ENCODE measurements around the gene AHNAK. TPM values are rescaled to one million over a fixed set of nuclear protein-coding genes. Genes with fewer than 3 reads are reported as not detected.
A peak's percentile ranks its signal among the peaks of the same experiment; 100 is the strongest.
"Not testable (repeated sequence)": the region's sequence is repeated elsewhere in the genome, so short reads cannot be mapped to it uniquely, and the experiment has no call there.

The AHNAK gene
- total RNA-seq, 1 experiment from 2014 or later: 92.3 TPM

DNA sequence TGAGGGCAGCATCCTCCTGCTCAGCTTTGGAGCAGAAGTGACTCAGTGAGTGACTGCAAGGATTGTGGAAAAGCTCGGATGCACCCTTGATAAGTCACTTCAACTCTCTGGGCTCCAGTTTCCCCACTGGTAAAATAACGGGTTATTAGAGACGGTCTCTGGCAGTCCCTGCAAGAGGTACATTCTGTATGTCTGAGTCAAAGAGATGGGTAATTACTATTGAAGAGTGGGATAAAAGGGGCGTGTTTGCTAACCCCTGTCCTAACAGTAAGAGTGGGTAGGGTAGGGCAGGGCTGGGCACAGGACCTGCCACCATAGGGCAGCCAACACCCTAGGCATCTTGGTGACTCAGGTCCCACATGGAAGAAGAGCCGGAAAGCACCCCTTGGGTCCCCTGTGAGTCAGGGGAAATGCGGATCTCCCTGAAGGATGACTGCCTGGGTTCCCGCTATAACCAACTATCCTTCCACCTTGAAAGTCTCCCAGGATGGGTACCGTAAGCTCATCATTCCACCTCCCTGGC is 7.3 kb upstream of the AHNAK start:
- peak; percentile 90 for DNase-seq (ENCODE audit: low read depth)

DNA sequence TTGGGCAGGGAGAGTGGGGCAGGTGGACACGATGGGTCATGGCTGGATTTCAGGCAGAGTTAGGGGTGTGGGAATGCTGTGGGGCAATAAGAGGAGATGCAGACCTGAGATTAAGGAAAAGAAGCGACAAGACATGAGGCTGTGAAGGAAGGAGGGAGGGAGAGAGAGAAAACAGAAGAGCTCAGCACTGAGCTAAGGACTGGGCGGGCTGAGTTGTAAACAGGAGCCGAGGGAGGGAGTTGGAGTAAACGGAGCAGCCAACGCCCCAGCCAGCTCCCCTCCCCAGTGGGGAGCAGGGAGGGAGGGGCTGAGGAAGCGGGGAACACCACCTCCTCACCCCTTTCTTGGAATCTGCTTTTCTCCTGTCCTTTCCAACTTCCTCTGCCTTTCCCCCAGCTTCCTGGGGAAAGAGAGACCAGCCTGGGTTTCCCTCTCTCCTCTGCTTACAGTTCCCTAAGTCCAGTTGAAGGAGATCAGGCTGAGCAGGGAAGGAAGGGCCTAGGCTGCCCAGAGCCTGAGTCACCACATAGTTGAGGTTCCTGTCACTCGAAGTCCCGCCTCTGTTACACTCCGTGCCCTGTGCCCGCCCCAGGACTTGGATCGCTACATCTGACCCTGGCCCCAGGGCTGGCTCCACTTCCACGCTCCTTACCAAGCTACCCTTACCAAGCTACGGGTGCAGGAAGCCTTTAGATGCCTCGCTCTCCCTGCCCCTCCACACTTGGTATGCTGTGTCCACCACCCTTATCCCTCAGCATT is 6.7 kb upstream of the AHNAK start:
- peak; percentile 96 for DNase-seq (ENCODE audit: low read depth)

GRCh38 chr11:62552485-62553079 is 6.0 kb upstream of the AHNAK start:
- DNase-seq (ENCODE audit: low read depth): no peak

DNA sequence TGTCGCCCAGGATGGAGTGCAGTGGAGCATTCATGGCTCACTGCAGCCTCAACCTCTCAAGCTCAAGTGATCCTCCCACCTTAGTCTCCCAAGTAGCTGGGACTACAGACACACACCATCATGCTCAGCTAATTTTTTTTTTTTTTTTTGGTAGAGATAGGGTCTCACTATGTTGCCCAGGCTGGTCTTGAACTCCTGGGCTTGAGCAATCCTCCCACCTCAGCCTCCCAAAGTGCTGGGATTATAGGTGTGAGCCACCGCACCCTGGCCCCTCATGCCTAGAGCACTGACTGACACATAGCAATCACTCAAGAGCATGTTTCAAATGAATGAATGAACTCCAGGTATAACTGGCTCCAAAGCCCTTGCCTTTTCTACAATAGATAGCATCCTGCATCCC is 3.9 kb upstream of the AHNAK start:
- not testable (repeated sequence) for DNase-seq (ENCODE audit: low read depth)

DNA sequence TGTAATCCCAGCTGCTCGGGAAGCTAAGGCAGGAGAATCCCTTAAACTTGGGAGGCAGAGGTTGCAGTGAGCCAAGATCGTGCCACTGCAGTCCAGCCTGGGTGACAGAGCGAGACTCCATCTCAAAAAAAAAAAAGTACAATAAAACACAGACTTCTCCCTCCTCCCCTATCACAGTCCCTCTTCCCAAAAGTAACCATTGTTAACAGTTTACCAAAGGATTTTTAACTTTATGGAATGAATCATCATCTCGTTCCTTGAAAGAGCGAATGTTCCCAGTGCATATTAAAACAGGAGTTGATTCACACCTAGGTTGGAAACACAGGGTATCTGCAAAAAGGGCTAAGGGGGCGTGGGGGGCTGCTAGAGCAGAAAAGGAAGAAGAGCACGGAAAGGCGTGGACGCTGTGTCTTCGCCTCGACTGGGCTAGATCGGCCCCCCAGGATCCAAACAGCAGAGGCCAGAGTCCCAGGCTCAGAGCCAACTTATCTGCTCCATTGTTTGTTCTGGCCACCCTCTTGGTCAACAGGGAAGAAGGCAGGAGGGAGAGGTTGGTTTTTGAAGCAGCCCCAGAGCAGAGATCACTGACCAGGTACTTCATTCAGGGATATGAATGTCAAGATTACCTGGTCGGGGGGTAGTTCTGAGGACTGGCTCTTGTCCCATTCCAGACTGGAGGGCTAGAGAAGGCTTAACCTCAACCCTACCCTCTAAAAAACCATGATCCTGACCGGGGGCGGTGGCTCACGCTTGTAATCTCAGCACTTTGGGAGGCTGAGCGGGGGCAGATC is 2.1 kb upstream of the AHNAK start:
- no peak for DNase-seq (ENCODE audit: low read depth)

GRCh38 chr11:62547691-62548281 is 1.2 kb upstream of the AHNAK start:
- DNase-seq (ENCODE audit: low read depth): peak; percentile 55

- DNase-seq (ENCODE audit: low read depth): peak; percentile 73
Observed at GRCh38 chr11:62546929-62547625, 471 bp upstream of the AHNAK start.

DNA sequence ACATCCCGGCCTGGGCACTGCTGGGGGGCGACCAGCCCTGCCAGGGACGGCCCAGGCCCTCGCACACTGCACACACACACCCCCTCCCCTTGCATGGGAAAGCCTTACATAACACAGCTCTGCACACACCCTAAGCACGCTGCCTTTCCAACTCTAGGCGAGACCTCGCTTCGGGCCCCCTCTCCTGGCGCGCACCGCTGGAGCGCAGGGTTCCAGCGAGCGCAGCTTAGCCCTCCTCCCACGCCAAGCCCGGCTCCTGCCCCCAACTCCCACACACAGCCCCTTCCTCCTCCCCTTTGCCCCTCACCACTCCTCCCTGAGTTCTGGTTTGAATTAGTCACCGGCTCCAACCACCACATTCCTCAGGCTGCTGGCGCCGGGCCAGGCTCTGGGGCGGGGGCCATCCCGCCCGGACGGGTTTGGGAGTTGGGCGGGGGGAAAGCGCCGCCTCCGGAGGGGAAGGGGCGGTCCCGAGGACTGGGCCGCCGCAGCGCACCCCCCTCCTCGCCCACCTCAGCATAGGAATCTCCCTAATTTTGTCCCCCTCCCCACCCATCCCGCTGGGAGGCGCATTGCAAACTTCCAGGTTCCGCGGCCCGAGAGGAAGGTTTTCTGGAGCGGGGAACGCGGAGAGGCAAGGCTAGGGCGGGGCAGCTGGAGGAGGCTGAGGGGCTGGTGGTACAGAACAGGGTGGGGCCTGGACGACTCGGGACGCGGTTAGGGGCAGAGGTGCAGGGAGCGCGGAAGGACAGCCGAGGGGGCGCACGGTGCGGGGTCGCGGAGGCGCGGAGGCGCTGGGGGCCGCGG is 966 bp downstream of the AHNAK start:
- peak; percentile 96 for DNase-seq (ENCODE audit: low read depth)

GRCh38 chr11:62544581-62545436 is 1.8 kb downstream of the AHNAK start:
- DNase-seq (ENCODE audit: low read depth): peak; percentile 50

DNA sequence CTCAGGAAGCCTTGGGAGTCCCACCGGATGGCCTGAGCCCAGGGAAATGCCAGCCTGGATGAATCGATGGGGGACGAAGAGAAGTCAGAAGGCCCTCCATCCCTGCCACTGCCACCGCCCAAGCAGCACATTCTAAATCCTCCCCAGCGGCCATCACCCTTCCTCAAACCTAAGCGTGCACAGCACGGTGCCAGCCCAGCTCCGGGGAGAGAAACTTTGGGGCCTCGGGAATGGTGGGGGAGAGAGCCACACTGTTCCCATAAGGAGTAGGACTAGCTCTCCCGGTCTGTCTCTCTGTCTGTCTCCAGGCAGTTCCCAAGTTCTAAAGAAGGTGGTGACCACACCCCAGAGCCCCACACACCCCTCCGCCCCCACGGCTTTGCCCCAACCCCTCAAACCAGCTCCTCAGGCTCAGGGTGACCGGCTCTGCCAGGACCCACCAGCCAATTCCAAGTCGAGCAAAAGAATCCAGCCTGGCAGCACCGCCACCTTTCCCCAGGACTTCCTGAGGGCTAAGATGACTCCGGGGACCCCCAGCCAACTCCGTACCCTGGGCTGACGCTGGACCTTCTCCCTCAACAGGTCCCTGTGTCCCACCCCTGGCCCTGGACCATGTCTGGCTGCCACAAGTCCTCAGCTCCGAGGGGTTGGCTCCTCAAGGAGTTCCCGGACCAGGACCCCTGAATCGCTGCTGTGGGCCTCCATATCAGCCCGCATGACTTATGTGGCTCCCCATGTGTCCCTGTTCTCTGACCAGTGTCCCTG is 2.7 kb downstream of the AHNAK start:
- peak; percentile 37 for DNase-seq (ENCODE audit: low read depth)

- peak; percentile 87 for DNase-seq (ENCODE audit: low read depth)
Observed at GRCh38 chr11:62542750-62543567, 3.6 kb downstream of the AHNAK start.

DNA sequence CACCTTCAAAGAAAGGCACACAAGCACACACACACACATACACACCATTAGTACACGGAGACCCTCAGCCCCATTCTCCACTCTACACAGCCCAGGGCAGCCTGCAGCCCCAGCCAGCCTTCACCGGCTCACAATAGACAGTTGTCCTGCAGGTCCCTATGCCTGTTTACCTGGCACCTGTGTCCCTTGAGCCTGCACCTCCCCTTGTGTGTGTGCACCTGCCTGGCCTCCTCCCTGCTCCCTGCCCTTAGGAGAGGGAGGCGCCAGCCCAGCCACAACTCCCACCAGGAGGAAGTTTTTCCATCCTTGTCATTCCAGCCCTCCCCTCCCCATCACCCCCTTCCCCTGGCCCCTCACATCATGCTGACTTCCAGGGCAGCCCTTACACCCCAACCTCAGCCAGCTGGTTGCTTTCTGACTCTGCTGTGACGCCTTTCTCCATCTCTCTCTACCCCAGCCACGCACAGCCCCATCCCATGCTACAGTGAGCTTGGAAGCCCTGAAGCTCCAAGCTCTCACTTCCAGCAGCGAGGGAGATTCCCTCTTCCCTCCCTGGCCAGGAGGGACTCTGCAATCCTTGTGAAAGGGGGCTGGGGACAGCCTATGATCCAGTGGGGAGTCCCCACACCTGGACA is 4.4 kb downstream of the AHNAK start:
- DNase-seq (ENCODE audit: low read depth): no peak

GRCh38 chr11:62540804-62541701 is 5.6 kb downstream of the AHNAK start:
- no peak for DNase-seq (ENCODE audit: low read depth)

DNA sequence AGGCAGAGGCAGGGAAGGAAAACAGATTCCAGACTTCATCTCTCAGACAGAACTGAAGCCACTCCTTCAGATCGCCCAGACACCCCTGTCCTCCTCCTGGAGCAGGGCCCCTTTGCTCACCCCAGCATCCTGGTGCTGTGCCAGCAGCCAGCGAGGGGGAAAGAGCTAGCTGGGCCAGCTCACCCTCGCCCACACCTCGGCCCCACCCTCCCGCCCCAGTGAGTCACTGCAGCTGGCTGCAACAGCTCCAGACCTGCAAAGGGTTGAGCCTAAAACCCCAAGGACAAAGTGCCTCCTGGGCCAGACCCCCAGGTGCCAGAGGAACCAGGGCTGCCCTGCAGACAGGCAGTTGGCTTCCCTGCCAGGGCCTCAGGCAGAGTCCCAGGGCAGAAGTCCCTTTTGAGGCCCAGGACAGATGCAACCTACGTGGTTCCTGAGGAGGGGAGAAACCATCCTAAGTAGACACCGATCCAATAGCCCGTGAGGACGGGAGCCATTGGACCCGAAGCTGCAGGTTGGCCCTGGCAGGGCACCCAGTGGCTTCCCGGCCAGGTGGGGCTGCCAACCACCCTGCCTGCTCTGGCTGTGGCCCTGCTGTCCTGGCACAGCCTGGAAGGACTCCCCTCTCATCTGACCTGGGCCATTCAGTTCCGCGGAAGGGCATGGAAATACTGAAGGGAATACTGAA is 7.2 kb downstream of the AHNAK start:
- DNase-seq (ENCODE audit: low read depth): peak; percentile 97

DNA sequence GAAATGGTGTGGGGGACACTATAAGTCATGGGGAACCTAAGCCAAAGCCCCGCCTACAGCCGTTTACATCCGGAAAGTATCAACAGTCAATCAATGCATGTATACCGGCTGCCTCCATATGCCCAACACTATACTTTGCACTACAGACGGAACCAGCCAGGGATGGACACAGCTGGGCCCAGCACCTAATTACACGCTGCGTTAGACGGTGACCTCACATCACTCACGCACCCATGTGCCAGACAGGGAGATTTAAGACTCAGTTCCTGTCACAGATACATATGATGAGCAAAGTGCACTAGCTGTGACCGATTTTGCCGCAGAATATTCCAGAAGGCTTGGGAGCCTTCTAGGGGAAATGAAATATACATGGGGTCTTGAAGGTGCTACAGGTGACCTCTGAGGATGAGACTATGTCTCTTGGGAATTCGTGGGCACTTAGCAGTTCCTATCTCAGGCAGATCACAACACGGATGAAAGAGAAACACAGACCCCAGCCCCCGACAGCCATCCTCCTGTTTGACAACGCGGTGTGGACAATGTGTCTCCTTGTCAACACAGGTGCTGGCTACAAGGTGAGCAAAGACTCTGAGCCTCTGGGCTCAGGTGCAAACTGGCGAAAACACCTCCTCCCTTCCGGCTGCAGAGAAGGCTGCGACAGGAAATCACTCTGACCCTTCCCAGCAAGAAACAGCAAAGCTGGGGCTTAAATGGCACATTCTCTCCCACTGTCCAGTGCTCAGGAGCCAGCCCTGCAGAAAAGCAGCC is 8.0 kb downstream of the AHNAK start:
- DNase-seq (ENCODE audit: low read depth): no peak
